H1 (cell line): ENCODE results near the gene KBTBD12. TPM values are rescaled to one million over a fixed set of nuclear protein-coding genes. Genes with fewer than 3 reads are reported as not detected.

Source experiments
- EGR1 ChIP-seq: IDR thresholded peaks from 2 replicates; pipeline ENCODE4 v1.6.1; 2011; ENCODE audit warnings: low read depth, low read length, borderline replicate concordance
- RXRA ChIP-seq: IDR thresholded peaks from 2 replicates; pipeline ENCODE4 v1.6.1; 2011; ENCODE audit warnings: low read depth, mild to moderate bottlenecking, low read length, moderate library complexity; ENCODE audit not compliant: insufficient read depth
- SRF ChIP-seq: IDR thresholded peaks from 2 replicates; pipeline ENCODE4 v1.6.1; 2011; ENCODE audit warnings: mild to moderate bottlenecking, low read depth, low read length, moderate library complexity
- polyA plus RNA-seq, 7 experiments: library from polyadenylated mRNA; depleted of rRNA in 3 of 7; stranded (reverse) in 5 of 7; unstranded in 2 of 7; fragments of >200 nt in 5 of 7; fragments of 200-250 nt in 2 of 7; gene quantifications; 1 replicate in 5 of 7; 2 replicates in 1 of 7; 4 replicates in 1 of 7; pipeline versions ENCODE4 v1.2.1 to v1.2.3, GENCODE V29; 2011 to 2013; ENCODE audit warnings: missing spikeins in 2 of 7, mixed read lengths in 2 of 7
- total RNA-seq: library from RNA; stranded (reverse); fragmentation: NEBNext Ultra II Directional; extraction: Animal tissue kit (Norgen Biotek cat#: 25700); gene quantifications from 2 replicates; pipeline ENCODE4 v1.2.1, GENCODE V29; 2021

The KBTBD12 gene
- total and polyA plus RNA-seq, 2 of the 8 experiments (the other 6 are each of a cell fraction or from before 2014, with no cell fraction given) = 0.33 to 0.63 TPM

GRCh38 chr3:127920738-127921137, 5.7 kb downstream of the KBTBD12 start (continued):
- TF ChIP-seq RXRA (no peak), SRF (no peak), EGR1 (no peak)
